ENCODE data around the gene C16orf78. TPM values are rescaled to one million over a fixed set of nuclear protein-coding genes. Genes with fewer than 3 reads are reported as not detected.

C16orf78 gene
- total and polyA plus RNA-seq, 9 donors = not detected

DNA sequence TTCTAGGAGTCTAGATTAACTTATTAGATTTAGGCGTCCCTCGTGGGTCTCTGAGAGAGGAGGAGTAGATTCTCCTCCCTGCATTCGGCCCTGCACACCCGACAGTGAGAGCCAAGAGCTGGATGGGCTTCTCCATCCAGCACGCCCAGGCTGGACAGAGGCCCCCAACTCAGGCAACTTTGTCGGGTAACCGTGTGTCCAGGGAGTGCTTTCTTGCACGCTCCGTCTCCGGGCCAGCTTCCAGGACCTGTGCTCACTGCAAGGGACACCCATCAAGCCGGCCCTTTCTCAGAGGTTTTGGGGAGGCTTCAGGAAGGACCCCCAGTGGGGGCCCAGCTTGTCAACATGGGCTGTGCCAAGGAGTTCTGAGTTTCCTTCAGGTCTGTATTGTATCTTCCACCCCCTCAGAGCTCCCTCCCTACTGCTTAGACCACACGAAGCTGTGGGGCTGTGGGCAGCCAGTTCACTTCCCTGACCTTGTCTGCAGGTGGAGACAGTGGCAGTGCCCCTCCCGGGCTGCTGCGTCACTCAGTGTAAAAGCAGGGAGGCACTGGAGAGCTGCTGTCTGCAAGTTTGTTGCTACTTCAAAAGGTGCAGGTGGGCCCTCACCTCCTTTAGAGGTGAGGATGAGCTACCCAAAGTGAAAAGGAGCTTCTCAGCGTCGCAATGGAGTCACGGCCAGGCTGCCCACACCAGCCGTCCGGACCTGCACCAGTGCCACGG is 24.0 kb upstream of the C16orf78 start:
- Histone ChIP-seq H3K27me3 (ENCODE audit: control insufficient read depth, insufficient read depth, low read length) (peaks cover 19% of the 10 kb centered on the region), H3K4me1 (ENCODE audit: control insufficient read depth, insufficient read depth, low read length) (peaks cover 3% of the 10 kb centered on the region), H3K27ac (ENCODE audit: low read length) (no peak overlapping the region), H3K36me3 (ENCODE audit: control insufficient read depth, insufficient read depth, low read length) (no peaks in the 10 kb centered on the region), H3K4me3 (ENCODE audit: low read length) (no peak overlapping the region), H3K9me3 (replicated peaks; ENCODE audit: control insufficient read depth, low read depth, low read length) (no peaks in the 10 kb centered on the region)
- DNase-seq = no peak
- 60% methylated on average over 14 of the region's 20 CpGs for WGBS (ENCODE audit: insufficient coverage)

DNA sequence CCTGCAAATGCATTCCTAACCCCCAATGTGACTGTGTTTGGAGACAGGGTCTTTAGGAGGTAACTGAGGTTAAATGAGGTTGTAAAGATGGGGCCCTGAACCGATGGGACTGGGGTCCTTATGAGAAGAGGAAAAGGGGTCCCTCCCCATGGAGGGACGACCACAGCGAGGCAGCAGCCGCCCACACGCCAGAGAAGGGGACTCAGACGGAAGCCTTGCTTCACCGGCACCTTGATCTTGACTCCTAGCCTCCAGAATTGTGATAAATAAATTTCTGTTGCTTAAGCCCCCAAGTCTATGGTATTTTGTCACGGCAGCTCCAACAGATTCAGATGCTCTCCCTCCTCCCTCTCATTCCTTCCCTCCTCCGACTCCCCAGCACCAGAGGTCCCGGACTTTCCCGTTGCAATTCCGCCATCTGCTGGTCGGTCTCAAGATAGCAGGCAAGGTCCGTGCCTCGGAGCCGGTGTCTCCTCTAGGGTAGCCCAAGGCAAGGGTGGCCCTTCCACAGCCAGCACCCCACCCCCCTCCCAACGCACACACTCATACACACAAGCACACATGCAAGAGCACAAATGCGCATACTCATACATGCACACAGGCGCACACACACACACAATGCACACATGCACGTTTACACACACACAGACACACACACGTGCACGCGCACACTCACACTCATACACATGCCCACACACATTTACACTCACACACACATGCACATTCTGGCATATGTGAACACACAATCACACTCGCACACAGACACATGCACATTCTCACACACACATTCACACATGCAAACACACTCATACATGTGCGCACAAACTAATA is 23.1 kb upstream of the C16orf78 start:
- Histone ChIP-seq H3K4me1 (ENCODE audit: control insufficient read depth, insufficient read depth, low read length) (peaks cover 3% of the 10 kb centered on the region), H3K27ac (ENCODE audit: low read length) (no peak overlapping the region), H3K27me3 (ENCODE audit: control insufficient read depth, insufficient read depth, low read length) (peaks cover 21% of the 10 kb centered on the region), H3K9me3 (replicated peaks; ENCODE audit: control insufficient read depth, low read depth, low read length) (no peaks in the 10 kb centered on the region), H3K4me3 (ENCODE audit: low read length) (no peak overlapping the region), H3K36me3 (ENCODE audit: control insufficient read depth, insufficient read depth, low read length) (no peaks in the 10 kb centered on the region)
- WGBS (ENCODE audit: insufficient coverage) = 27% methylated on average over 17 of the region's 25 CpGs
- peak; percentile 52 for DNase-seq

DNA sequence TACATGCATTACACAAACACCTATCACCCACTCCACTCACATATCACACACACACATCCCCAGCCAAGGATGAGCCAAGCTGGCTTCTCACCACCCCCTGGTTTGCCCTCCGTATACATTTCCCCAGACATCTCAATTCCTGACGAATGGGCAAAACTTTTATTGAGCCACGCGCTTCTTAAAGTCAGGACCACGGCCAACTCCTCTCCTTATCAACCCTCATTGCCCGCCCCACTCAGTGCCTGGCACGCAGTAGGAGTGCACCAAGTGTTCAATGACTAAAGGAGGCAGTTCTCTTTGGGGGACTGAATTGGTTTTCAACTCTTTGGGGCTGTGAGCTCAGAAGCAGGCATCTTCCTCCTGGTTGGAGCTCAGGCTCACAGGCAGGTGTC is 22.5 kb upstream of the C16orf78 start:
- no peak for DNase-seq
- H3K9me3 ChIP-seq (replicated peaks; ENCODE audit: control insufficient read depth, low read depth, low read length) = no peaks in the 10 kb centered on the region
- H3K4me1 ChIP-seq (ENCODE audit: control insufficient read depth, insufficient read depth, low read length) = peaks cover 6% of the 10 kb centered on the region
- no peaks in the 10 kb centered on the region for H3K36me3 ChIP-seq (ENCODE audit: control insufficient read depth, insufficient read depth, low read length)
- WGBS (ENCODE audit: insufficient coverage) = 37% methylated on average over 4 of the region's 7 CpGs
- H3K27ac ChIP-seq (ENCODE audit: low read length) = no peak overlapping the region
- H3K4me3 ChIP-seq (ENCODE audit: low read length) = no peak overlapping the region
- peaks cover 21% of the 10 kb centered on the region for H3K27me3 ChIP-seq (ENCODE audit: control insufficient read depth, insufficient read depth, low read length)

DNA sequence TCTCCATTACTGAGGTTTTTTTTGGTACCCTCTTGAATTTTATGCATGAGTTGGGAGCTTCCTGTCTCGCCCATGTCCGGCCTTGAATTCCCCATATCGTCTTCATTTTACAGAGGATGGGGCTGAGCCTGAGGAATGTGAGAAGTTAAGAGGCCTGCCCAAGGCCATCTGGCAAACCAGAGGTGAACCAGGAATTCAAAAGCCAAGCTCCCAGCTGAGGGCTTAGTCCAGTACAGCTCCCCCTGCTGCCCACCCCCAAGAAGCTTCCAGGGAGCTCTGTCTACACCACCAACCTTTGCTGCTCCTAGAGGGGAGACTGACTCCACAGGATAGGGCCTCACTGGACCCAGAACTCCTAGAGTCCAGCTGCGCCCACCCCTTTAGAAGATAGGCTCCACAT is 20.7 kb upstream of the C16orf78 start:
- no peak for DNase-seq

DNA sequence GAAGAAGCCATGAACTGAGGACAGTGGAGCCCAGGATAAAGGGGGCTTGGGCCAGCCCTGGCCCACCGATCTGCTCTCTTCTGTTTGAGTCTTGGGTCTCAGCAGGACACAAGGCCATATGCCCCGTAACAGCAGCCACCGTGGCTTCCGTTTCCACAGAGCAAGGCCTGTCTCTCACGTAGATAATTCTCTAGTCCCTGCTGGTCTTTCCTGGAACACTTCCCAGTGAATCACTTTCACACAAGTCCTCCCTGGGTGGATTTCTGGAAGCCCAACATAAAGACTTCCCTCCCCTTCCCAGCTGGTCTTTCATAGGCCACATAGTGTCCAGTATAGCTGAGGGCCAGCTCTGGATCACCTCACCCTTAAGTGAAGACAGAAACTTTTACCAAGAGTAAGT is 19.9 kb upstream of the C16orf78 start:
- H3K27me3 ChIP-seq (ENCODE audit: control insufficient read depth, insufficient read depth, low read length) = peaks cover 19% of the 10 kb centered on the region
- no peak overlapping the region for H3K4me3 ChIP-seq (ENCODE audit: low read length)
- 19% methylated on average over 5 of the region's 5 CpGs for WGBS (ENCODE audit: insufficient coverage)
- DNase-seq = peak; percentile 66
- no peaks in the 10 kb centered on the region for H3K36me3 ChIP-seq (ENCODE audit: control insufficient read depth, insufficient read depth, low read length)
- H3K4me1 ChIP-seq (ENCODE audit: control insufficient read depth, insufficient read depth, low read length) = peaks cover 6% of the 10 kb centered on the region
- no peak overlapping the region for H3K27ac ChIP-seq (ENCODE audit: low read length)
- H3K9me3 ChIP-seq (replicated peaks; ENCODE audit: control insufficient read depth, low read depth, low read length) = no peaks in the 10 kb centered on the region

More for the DNA sequence above, 20.7 kb upstream of the C16orf78 start:
- no peaks in the 10 kb centered on the region for H3K36me3 ChIP-seq (ENCODE audit: control insufficient read depth, insufficient read depth, low read length)
- H3K4me1 ChIP-seq (ENCODE audit: control insufficient read depth, insufficient read depth, low read length) = peaks cover 6% of the 10 kb centered on the region
- no peak overlapping the region for H3K4me3 ChIP-seq (ENCODE audit: low read length)
- WGBS (ENCODE audit: insufficient coverage) = 33% methylated on average over 3 of the region's 4 CpGs
- H3K9me3 ChIP-seq (replicated peaks; ENCODE audit: control insufficient read depth, low read depth, low read length) = no peaks in the 10 kb centered on the region
- H3K27me3 ChIP-seq (ENCODE audit: control insufficient read depth, insufficient read depth, low read length) = peaks cover 21% of the 10 kb centered on the region
- H3K27ac ChIP-seq (ENCODE audit: low read length) = no peak overlapping the region

DNA sequence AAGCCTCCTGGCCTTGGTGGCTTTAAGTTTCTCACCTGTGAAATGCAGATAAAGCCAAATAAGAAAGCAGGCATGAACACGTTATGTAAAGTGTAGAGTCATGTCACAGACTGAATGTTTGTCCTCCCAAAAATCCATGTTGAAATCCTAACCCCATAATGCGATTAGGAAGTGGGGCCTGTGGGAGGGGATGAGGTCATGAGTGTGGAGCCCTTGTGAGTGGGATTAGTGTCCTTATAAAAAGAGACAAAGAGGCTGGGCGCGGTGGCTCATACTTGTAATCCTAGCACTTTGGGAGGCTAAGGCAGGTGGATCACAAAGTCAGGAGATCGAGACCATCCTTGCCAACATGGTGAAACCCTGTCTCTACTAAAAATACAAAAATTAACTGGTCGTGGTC is 19.5 kb upstream of the C16orf78 start:
- H3K27ac ChIP-seq (ENCODE audit: low read length) = no peak overlapping the region
- no peaks in the 10 kb centered on the region for H3K9me3 ChIP-seq (replicated peaks; ENCODE audit: control insufficient read depth, low read depth, low read length)
- no peak overlapping the region for H3K4me3 ChIP-seq (ENCODE audit: low read length)
- DNase-seq = no peak
- H3K36me3 ChIP-seq (ENCODE audit: control insufficient read depth, insufficient read depth, low read length) = no peaks in the 10 kb centered on the region
- peaks cover 6% of the 10 kb centered on the region for H3K4me1 ChIP-seq (ENCODE audit: control insufficient read depth, insufficient read depth, low read length)
- peaks cover 18% of the 10 kb centered on the region for H3K27me3 ChIP-seq (ENCODE audit: control insufficient read depth, insufficient read depth, low read length)
- WGBS (ENCODE audit: insufficient coverage) = 86% methylated on average over 5 of the region's 6 CpGs

DNA sequence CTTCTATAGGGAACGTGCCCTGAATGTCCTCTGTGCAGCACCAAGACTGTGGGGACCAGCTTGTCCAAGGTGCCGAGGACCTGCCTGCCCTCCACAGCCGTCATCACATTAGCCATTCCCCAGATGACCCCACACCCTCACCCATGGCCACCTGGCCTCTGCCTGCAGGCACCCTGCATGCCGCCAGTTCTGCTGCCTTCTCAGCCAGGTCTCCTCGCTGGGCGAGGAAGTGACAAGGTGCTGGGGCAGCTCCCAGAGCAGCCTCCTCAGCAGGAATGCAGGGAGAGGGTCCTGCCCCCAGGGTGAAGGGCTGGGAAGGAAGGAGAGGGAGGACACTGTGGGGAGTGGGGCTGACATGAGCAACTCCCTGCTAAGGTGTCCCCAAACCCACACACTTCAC is 18.6 kb upstream of the C16orf78 start:
- peaks cover 13% of the 10 kb centered on the region for H3K27me3 ChIP-seq (ENCODE audit: control insufficient read depth, insufficient read depth, low read length)
- DNase-seq = no peak
- H3K4me3 ChIP-seq (ENCODE audit: low read length) = no peak overlapping the region
- H3K36me3 ChIP-seq (ENCODE audit: control insufficient read depth, insufficient read depth, low read length) = no peaks in the 10 kb centered on the region
- no peaks in the 10 kb centered on the region for H3K9me3 ChIP-seq (replicated peaks; ENCODE audit: control insufficient read depth, low read depth, low read length)
- H3K4me1 ChIP-seq (ENCODE audit: control insufficient read depth, insufficient read depth, low read length) = peaks cover 6% of the 10 kb centered on the region
- no peak overlapping the region for H3K27ac ChIP-seq (ENCODE audit: low read length)
- 84% methylated on average over 4 of the region's 6 CpGs for WGBS (ENCODE audit: insufficient coverage)

DNA sequence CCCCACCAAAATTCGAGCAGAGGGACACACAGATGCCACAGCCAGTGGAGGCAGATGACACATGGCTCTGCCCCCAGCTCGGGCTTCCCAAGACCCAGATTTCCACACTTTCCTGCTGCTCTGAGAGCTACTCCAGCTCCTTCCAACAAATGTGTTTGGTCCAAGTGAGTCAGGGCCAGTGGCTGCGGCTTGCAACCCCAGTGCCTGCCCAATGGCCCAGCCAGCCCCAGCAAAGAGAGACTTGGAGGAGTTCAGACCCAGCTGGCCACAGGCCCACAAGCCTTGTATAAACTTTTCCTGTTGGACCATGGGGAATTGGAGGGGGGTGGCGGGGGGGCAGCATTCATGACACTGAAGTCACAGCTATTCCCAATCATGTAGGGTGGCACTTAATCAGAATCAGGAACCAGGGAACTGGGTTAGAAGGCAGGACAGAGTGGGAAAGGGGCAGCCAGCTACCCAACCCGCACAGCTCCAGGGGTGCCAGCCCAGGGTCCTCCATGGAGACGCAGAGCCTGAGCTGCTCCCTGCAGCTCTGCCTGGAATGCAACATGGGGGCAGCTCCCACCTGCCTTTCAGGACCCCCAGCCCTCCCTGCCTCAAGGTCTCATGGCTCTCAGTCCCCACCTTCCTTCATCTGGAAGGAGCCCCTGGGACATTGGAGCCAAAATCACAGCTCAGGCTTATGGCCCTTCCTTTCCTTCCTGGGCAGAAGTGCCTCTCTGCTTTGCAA is 17.5 kb upstream of the C16orf78 start:
- H3K4me1 ChIP-seq (ENCODE audit: control insufficient read depth, insufficient read depth, low read length) = peaks cover 6% of the 10 kb centered on the region
- H3K27me3 ChIP-seq (ENCODE audit: control insufficient read depth, insufficient read depth, low read length) = peaks cover 5% of the 10 kb centered on the region
- no peak overlapping the region for H3K4me3 ChIP-seq (ENCODE audit: low read length)
- H3K9me3 ChIP-seq (replicated peaks; ENCODE audit: control insufficient read depth, low read depth, low read length) = no peaks in the 10 kb centered on the region
- H3K36me3 ChIP-seq (ENCODE audit: control insufficient read depth, insufficient read depth, low read length) = no peaks in the 10 kb centered on the region
- WGBS (ENCODE audit: insufficient coverage) = 68% methylated on average over 5 of the region's 6 CpGs
- no peak for DNase-seq
- H3K27ac ChIP-seq (ENCODE audit: low read length) = no peak overlapping the region

DNA sequence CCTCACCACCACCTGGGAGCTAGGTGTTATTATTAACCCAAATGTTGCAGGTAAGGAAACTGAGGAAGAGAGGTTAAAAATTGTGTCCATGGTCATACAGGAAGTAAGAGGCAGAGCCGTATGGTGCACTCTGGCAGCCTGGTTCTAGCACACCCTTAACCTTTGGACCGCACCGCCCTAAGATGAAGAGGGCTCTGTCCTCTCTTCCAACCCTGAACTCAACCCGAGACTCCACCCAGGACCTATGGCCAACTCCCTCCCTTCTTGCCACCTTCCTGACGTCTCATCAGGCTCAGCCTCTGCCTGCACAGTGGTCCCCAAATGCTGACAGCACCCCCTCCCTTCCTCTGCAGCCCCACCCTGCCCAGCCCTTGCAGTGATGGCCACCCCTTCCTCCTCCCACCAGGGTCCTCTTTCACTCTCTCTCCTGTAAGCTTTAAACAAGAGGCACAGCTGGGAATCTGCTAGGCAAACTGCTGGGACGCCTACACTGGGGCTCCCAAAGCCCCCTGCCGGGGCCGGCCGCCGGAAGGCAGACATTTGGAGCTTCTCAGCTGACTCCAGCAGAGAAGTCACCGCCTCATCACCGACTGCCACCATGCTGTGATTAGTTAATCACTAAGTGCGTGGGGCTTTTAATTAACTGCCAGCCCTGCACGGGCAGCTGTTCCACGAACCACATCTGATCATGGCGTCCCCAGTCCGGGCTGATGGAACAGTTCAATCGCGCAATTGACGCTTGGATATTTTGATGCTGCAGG is 16.7 kb upstream of the C16orf78 start:
- Histone ChIP-seq H3K4me1 (ENCODE audit: control insufficient read depth, insufficient read depth, low read length) (peaks cover 6% of the 10 kb centered on the region), H3K27me3 (ENCODE audit: control insufficient read depth, insufficient read depth, low read length) (peaks cover 2% of the 10 kb centered on the region), H3K27ac (ENCODE audit: low read length) (no peak overlapping the region), H3K9me3 (replicated peaks; ENCODE audit: control insufficient read depth, low read depth, low read length) (no peaks in the 10 kb centered on the region), H3K36me3 (ENCODE audit: control insufficient read depth, insufficient read depth, low read length) (no peaks in the 10 kb centered on the region), H3K4me3 (ENCODE audit: low read length) (no peak overlapping the region)
- WGBS (ENCODE audit: insufficient coverage) = 45% methylated on average over 12 of the region's 20 CpGs
- DNase-seq = no peak

Measured in muscle of leg (tissue), 11 donors.